HepG2 (cell line): ENCODE measurements around the gene FBF1. TPM values are rescaled to one million over a fixed set of nuclear protein-coding genes. Genes with fewer than 3 reads are reported as not detected.

Experiments
- HNF4G ChIP-seq, 2 experiments: sonication (generic) in 1 of 2; formaldehyde crosslinking in 1 of 2; IDR thresholded peaks; 2 replicates each; pipeline versions ENCODE4 v1.4.0 to v1.6.1; 2011 to 2020; ENCODE audit warnings: borderline replicate concordance in 2 of 2, low read depth in 2 of 2, mild to moderate bottlenecking in 2 of 2, low read length in 1 of 2, missing genetic modification reagents in 1 of 2, moderate library complexity in 1 of 2
- KLF6 ChIP-seq: IDR thresholded peaks from 2 replicates; pipeline ENCODE4 v1.8.0; 2016; ENCODE audit warnings: missing biosample characterization, missing genetic modification reagents
- RXRA ChIP-seq: sonication (generic); formaldehyde crosslinking; IDR thresholded peaks from 2 replicates; pipeline ENCODE4 v1.5.1; 2020; ENCODE audit warnings: missing genetic modification reagents
- SPEN ChIP-seq: sonication (generic); formaldehyde crosslinking; IDR thresholded peaks from 2 replicates; pipeline ENCODE4 v1.5.1; 2020; ENCODE audit warnings: low read depth, mild to moderate bottlenecking, missing genetic modification reagents
- ZBTB43 ChIP-seq: sonication (generic); formaldehyde crosslinking; conservative IDR thresholded peaks from 2 replicates; pipeline ENCODE4 v1.4.0; 2020; ENCODE audit warnings: missing genetic modification reagents
- ZNF274 ChIP-seq: sonication (generic); formaldehyde crosslinking; IDR thresholded peaks from 2 replicates; pipeline ENCODE4 v1.5.1; 2020; ENCODE audit warnings: mild to moderate bottlenecking, missing genetic modification reagents
- polyA plus RNA-seq, 8 experiments: library from polyadenylated mRNA; depleted of rRNA in 3 of 8; stranded (reverse) in 7 of 8; unstranded in 1 of 8; fragments of >200 nt; fragmentation: Illumina TruSeq in 4 of 8; extraction: Trizol in 4 of 8; gene quantifications; 2 replicates each; pipeline versions ENCODE4 v1.2.1 to v1.2.3, GENCODE V29; 2011 to 2016; ENCODE audit warnings: low read depth in 4 of 8, missing spikeins in 1 of 8, mixed read lengths in 1 of 8; ENCODE audit not compliant: insufficient read depth in 1 of 8
- total RNA-seq, 5 experiments: library from RNA; depleted of rRNA; stranded (reverse); fragments of >200 nt; fragmentation: Illumina TruSeq; extraction: Trizol; gene quantifications; 2 replicates each; pipeline ENCODE4 v1.2.3, GENCODE V29; 2016; ENCODE audit warnings: low read depth in 1 of 5
- TF ChIP-seq, protein P1 (sequence below): sonication (generic); formaldehyde crosslinking; IDR thresholded peaks from 2 replicates; pipeline ENCODE4 v1.4.0; 2020; ENCODE audit warnings: mild to moderate bottlenecking, missing genetic modification reagents
- TF ChIP-seq, protein P2 (sequence below): sonication (generic); formaldehyde crosslinking; IDR thresholded peaks from 2 replicates; pipeline ENCODE4 v1.9.0; 2022; ENCODE audit warnings: missing genetic modification reagents, mild to moderate bottlenecking, borderline replicate concordance
- TF ChIP-seq, protein P3 (sequence below): sonication (generic); formaldehyde crosslinking; IDR thresholded peaks from 2 replicates; pipeline ENCODE4 v1.4.0; 2020; ENCODE audit warnings: missing genetic modification reagents

Gene FBF1
- total and polyA plus RNA-seq, 2 of the 13 experiments (the other 11 are each of a cell fraction or from before 2014, with no cell fraction given) = 2.4 to 8.1 TPM

DNA sequence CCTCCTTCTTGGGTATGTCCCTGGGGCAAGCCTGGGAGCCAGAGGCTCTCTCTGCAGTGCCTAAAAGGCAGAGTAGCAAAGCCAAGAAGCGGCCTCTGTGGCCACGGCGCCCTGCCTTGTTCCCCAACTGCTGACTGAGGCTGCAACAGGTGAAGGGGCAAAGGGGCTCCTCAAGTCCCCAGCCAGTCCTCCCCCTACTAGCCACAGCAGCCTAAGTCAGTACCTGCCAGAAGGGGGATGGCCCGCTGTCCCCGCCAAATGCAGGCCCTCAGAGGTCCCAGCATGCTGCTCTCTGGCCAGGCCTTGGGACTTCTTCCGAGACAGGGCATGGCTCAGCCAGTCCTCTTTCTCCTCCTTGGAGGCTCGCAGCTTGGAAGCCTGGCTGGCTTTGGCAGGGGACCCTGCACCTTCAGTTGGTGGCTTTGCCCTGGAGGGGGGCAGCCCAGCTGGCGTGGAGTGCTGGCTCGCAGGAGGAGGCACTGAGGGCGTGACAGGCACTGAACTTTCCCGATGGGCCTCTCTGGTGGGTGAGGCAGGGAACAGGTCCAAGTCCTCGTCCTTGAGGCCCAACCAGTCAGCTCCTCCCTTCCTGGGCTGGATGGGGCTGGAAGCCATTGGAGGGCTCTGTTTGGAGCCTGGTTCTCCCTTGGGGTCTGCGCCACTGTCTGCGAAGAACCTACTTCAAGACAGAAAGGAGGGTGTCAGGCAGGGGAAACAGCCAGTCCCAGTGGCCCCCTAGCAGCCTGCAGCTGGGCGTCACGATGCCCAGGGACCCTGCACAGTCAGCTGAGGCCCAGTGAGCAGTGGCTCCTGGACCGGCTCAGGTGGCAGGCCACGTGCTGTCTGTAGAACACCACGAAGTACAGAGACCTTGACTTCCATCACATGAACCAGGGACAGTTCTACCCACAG is 17.6 kb downstream of the FBF1 start (continued):
- 0 out of 2 replicates have a peak, but pooled peaks have one; percentile 26 for TF ChIP-seq ZBTB43 (CRISPR knock-in tag)
- TF ChIP-seq RXRA (CRISPR knock-in tag) = peak; percentile 9; the same call in 1 of the 2 replicates
- TF ChIP-seq, protein P1, sequence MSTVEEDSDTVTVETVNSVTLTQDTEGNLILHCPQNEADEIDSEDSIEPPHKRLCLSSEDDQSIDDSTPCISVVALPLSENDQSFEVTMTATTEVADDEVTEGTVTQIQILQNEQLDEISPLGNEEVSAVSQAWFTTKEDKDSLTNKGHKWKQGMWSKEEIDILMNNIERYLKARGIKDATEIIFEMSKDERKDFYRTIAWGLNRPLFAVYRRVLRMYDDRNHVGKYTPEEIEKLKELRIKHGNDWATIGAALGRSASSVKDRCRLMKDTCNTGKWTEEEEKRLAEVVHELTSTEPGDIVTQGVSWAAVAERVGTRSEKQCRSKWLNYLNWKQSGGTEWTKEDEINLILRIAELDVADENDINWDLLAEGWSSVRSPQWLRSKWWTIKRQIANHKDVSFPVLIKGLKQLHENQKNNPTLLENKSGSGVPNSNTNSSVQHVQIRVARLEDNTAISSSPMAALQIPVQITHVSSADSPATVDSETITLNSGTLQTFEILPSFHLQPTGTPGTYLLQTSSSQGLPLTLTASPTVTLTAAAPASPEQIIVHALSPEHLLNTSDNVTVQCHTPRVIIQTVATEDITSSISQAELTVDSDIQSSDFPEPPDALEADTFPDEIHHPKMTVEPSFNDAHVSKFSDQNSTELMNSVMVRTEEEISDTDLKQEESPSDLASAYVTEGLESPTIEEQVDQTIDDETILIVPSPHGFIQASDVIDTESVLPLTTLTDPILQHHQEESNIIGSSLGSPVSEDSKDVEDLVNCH (CRISPR knock-in tag) = no peak
- TF ChIP-seq, protein P2, sequence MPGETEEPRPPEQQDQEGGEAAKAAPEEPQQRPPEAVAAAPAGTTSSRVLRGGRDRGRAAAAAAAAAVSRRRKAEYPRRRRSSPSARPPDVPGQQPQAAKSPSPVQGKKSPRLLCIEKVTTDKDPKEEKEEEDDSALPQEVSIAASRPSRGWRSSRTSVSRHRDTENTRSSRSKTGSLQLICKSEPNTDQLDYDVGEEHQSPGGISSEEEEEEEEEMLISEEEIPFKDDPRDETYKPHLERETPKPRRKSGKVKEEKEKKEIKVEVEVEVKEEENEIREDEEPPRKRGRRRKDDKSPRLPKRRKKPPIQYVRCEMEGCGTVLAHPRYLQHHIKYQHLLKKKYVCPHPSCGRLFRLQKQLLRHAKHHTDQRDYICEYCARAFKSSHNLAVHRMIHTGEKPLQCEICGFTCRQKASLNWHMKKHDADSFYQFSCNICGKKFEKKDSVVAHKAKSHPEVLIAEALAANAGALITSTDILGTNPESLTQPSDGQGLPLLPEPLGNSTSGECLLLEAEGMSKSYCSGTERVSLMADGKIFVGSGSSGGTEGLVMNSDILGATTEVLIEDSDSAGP = peak; percentile 56; the same call in 1 of the 2 replicates
- no peak for TF ChIP-seq KLF6 (CRISPR knock-in tag)
- TF ChIP-seq HNF4G (IDR thresholded peaks at IDR 0.05; ENCODE audit: borderline replicate concordance, low read depth, low read length) = no peak
- TF ChIP-seq HNF4G (CRISPR knock-in tag; IDR thresholded peaks at IDR 0.05; ENCODE audit: borderline replicate concordance, low read depth) = 0 out of 2 replicates have a peak, but pooled peaks have one; percentile 14
- TF ChIP-seq, protein P3, sequence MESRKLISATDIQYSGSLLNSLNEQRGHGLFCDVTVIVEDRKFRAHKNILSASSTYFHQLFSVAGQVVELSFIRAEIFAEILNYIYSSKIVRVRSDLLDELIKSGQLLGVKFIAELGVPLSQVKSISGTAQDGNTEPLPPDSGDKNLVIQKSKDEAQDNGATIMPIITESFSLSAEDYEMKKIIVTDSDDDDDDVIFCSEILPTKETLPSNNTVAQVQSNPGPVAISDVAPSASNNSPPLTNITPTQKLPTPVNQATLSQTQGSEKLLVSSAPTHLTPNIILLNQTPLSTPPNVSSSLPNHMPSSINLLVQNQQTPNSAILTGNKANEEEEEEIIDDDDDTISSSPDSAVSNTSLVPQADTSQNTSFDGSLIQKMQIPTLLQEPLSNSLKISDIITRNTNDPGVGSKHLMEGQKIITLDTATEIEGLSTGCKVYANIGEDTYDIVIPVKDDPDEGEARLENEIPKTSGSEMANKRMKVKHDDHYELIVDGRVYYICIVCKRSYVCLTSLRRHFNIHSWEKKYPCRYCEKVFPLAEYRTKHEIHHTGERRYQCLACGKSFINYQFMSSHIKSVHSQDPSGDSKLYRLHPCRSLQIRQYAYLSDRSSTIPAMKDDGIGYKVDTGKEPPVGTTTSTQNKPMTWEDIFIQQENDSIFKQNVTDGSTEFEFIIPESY (CRISPR knock-in tag) = peak; percentile 85
- TF ChIP-seq SPEN = peak; percentile 51; the same call in 1 of the 2 replicates
- TF ChIP-seq ZNF274 (CRISPR knock-in tag) = 0 out of 2 replicates have a peak, but pooled peaks have one; percentile 76
